Measurements from ENCODE around the gene MED9. TPM values are rescaled to one million over a fixed set of nuclear protein-coding genes. Genes with fewer than 3 reads are reported as not detected.
A peak's percentile ranks its signal among the peaks of the same experiment; 100 is the strongest.

Gene MED9
- total and polyA plus RNA-seq, 9 of the 15 experiments (the other 6 are each of a cell fraction or from before 2014, with no cell fraction given): 2.2 to 15.8 (median 12.7) TPM

DNA sequence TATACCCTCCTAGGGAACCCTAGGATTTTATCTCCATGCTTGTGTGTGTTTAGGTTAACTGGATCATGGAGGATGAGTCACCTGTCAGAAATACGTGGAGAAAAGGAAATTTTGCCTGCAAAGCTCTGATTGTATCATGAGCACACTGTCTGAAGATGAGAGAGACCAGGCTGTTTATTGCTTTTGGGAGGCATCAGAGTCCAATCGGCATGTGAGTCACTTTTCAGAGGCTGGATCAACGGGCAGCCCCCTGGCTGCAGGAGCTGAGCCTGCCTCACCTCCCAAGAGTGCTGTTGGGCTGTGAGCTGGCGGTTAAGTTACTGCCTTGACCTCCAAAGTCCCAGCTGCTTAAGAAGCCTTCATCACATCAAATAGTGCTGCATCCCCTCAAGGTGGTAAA, 41.5 kb upstream of the MED9 start:
- H3K36me3 ChIP-seq (ENCODE audit: control insufficient read depth, insufficient read depth, low read length): no peaks in the 10 kb centered on the region
- TF ChIP-seq JUND (IDR thresholded peaks at IDR 0.05; ENCODE audit: borderline replicate concordance, low read depth, low read length): peak; percentile 69
- TF ChIP-seq JUND (tag; IDR thresholded peaks at IDR 0.05; ENCODE audit: borderline replicate concordance, low read depth, low read length): peak; percentile 53; the same call in 1 of the 3 replicates
- TF ChIP-seq ARID1B (IDR thresholded peaks at IDR 0.05): peak; percentile 43; the same call in 1 of the 2 replicates
- TF ChIP-seq, protein P1, sequence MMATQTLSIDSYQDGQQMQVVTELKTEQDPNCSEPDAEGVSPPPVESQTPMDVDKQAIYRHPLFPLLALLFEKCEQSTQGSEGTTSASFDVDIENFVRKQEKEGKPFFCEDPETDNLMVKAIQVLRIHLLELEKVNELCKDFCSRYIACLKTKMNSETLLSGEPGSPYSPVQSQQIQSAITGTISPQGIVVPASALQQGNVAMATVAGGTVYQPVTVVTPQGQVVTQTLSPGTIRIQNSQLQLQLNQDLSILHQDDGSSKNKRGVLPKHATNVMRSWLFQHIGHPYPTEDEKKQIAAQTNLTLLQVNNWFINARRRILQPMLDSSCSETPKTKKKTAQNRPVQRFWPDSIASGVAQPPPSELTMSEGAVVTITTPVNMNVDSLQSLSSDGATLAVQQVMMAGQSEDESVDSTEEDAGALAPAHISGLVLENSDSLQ (IDR thresholded peaks at IDR 0.05): no peak
- TF ChIP-seq SMARCA4 (IDR thresholded peaks at IDR 0.05): peak; percentile 25; the same call in 1 of the 2 replicates
- 0 out of 2 replicates have a peak, but pooled peaks have one; percentile 8 for TF ChIP-seq BHLHE40 (IDR thresholded peaks at IDR 0.05; ENCODE audit: low read length)
- TF ChIP-seq FOSL1 (tag; conservative IDR thresholded peaks at IDR 0.05): peak; percentile 93
- TF ChIP-seq, protein P2, sequence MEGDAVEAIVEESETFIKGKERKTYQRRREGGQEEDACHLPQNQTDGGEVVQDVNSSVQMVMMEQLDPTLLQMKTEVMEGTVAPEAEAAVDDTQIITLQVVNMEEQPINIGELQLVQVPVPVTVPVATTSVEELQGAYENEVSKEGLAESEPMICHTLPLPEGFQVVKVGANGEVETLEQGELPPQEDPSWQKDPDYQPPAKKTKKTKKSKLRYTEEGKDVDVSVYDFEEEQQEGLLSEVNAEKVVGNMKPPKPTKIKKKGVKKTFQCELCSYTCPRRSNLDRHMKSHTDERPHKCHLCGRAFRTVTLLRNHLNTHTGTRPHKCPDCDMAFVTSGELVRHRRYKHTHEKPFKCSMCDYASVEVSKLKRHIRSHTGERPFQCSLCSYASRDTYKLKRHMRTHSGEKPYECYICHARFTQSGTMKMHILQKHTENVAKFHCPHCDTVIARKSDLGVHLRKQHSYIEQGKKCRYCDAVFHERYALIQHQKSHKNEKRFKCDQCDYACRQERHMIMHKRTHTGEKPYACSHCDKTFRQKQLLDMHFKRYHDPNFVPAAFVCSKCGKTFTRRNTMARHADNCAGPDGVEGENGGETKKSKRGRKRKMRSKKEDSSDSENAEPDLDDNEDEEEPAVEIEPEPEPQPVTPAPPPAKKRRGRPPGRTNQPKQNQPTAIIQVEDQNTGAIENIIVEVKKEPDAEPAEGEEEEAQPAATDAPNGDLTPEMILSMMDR (IDR thresholded peaks at IDR 0.05 in 2 of 3, conservative IDR thresholded peaks at IDR 0.05 in 1 of 3; ENCODE audit: insufficient read depth in 2 of 3, low read depth in 1 of 3, low read length in 3 of 3): peak in 1 of 3 experiments; percentile 14; a peak in 1 of 6 replicates
- TF ChIP-seq MAFF (IDR thresholded peaks at IDR 0.05; ENCODE audit: low read length): no peak
- TF ChIP-seq JUN (IDR thresholded peaks at IDR 0.05; ENCODE audit: borderline replicate concordance, low read depth, low read length): peak; percentile 79
- no peak for TF ChIP-seq JUN (CRISPR knock-in tag; IDR thresholded peaks at IDR 0.05; ENCODE audit: borderline replicate concordance)
- TF ChIP-seq, protein P3, sequence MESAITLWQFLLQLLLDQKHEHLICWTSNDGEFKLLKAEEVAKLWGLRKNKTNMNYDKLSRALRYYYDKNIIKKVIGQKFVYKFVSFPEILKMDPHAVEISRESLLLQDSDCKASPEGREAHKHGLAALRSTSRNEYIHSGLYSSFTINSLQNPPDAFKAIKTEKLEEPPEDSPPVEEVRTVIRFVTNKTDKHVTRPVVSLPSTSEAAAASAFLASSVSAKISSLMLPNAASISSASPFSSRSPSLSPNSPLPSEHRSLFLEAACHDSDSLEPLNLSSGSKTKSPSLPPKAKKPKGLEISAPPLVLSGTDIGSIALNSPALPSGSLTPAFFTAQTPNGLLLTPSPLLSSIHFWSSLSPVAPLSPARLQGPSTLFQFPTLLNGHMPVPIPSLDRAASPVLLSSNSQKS (CRISPR knock-in tag; IDR thresholded peaks at IDR 0.05): no peak
- TF ChIP-seq, protein P4, sequence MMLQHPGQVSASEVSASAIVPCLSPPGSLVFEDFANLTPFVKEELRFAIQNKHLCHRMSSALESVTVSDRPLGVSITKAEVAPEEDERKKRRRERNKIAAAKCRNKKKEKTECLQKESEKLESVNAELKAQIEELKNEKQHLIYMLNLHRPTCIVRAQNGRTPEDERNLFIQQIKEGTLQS (IDR thresholded peaks at IDR 0.05): peak; percentile 73
- TF ChIP-seq, protein P4 (CRISPR knock-in tag; conservative IDR thresholded peaks at IDR 0.05): no peak
- TF ChIP-seq POLR2G (IDR thresholded peaks at IDR 0.05; ENCODE audit: low read depth, low read length): no peak
- TF ChIP-seq ZEB2 (IDR thresholded peaks at IDR 0.05): peak; percentile 65; the same call in 1 of the 2 replicates
- TF ChIP-seq CTBP1 (IDR thresholded peaks at IDR 0.05; ENCODE audit: borderline replicate concordance): peak; percentile 44; the same call in 1 of the 2 replicates
- CTCF ChIA-PET (ENCODE audit: low intra/inter-chr PET ratio): no interaction called here
- H3K4me3 ChIP-seq: no peak overlapping the region
- intact Hi-C loops (cut with micrococcal nuclease) (no loop called here), in situ Hi-C loops (cut with MboI) (no loop called here)
- H3K27ac ChIP-seq (ENCODE audit: extremely low read depth, low read depth, low read length): no peak overlapping the region
- H3K4me2 ChIP-seq (ENCODE audit: insufficient read depth, low read length): no peak overlapping the region
- no peaks in the 10 kb centered on the region for H3K9me3 ChIP-seq (replicated peaks; ENCODE audit: control insufficient read depth, insufficient read depth, low read depth, low read length)
- no TSS peak for BruUV-seq (replicated peaks)
- ATAC-seq (no peak; the same call in 2 of the 3 replicates), FAIRE-seq (peak; percentile 56), DNase-seq (ENCODE audit: extremely low read depth in 1 of 4, low spot score in 3 of 4) (no peak)
- no peak overlapping the region for H3K9ac ChIP-seq (ENCODE audit: insufficient read depth in 1 of 2, low read depth in 2 of 2, low read length in 2 of 2)
- WGBS (ENCODE audit: insufficient coverage, low coverage, missing lambda C conversion rate): 4% methylated on average over 3 of the region's 4 CpGs
- peaks cover 2 to 3% of the 10 kb centered on the region in 2 experiments; a peak in 1 of 5 replicates for H3K4me1 ChIP-seq (replicated peaks in 1 of 2; ENCODE audit: control insufficient read depth in 2 of 2, insufficient read depth in 2 of 2, low read length in 2 of 2)
- H4K20me1 ChIP-seq (replicated peaks; ENCODE audit: control insufficient read depth, insufficient read depth, low read length): no peaks in the 10 kb centered on the region
- H3K27me3 ChIP-seq (ENCODE audit: control insufficient read depth in 2 of 2, insufficient read depth in 2 of 2, low read length in 2 of 2): peaks cover 0 to 19% of the 10 kb centered on the region in 2 experiments; a peak in 2 of 5 replicates
- no peaks in the 10 kb centered on the region for H3K79me2 ChIP-seq (ENCODE audit: control insufficient read depth, insufficient read depth, low read length)
- POLR2A ChIA-PET: interaction anchor here (0.8 kb wide), 1 partner anchor 13 kb away, joined by 3 read pairs; no protein-coding TSS in a partner anchor
- H2AFZ ChIP-seq (ENCODE audit: low read depth, low read length): no peak overlapping the region
- no peaks in the 10 kb centered on the region for H3K9me1 ChIP-seq (ENCODE audit: control insufficient read depth, insufficient read depth, low read length)

Data from K562 (cell line).